Ascending aorta (tissue), 2 donors: ENCODE results near the gene COL6A2. TPM values are rescaled to one million over a fixed set of nuclear protein-coding genes. Genes with fewer than 3 reads are reported as not detected.
"Not testable (repeated sequence)": the region's sequence is repeated elsewhere in the genome, so short reads cannot be mapped to it uniquely, and the experiment has no call there.

Experiments used
- DNase-seq, 2 donors: peaks; one replicate each; pipeline ENCODE4 v3.0.0-alpha.2; 2019; ENCODE audit warnings: low spot score in 2 of 2
- H3K27ac ChIP-seq, 2 donors: fragments of 200-600 bp; sonication (generic); one replicate each; pipeline ENCODE4 v1.5.1; 2016 to 2017; ENCODE audit warnings: mild to moderate bottlenecking in 1 of 2
- H3K27me3 ChIP-seq: fragments of 200-600 bp; sonication (generic); one replicate; pipeline ENCODE4 v1.5.1; 2017
- H3K36me3 ChIP-seq, 2 donors: fragments of 200-600 bp; sonication (generic); one replicate each; pipeline ENCODE4 v1.5.1; 2016
- H3K4me1 ChIP-seq, 2 donors: fragments of 200-600 bp; sonication (generic); one replicate each; pipeline ENCODE4 v1.5.1; 2016 to 2017; ENCODE audit warnings: mild to moderate bottlenecking in 1 of 2
- H3K4me3 ChIP-seq, 2 donors: fragments of 200-600 bp; sonication (generic); one replicate each; pipeline ENCODE4 v1.5.1; 2016 to 2017; ENCODE audit warnings: mild to moderate bottlenecking in 1 of 2
- H3K9me3 ChIP-seq, 2 donors: fragments of 200-600 bp; sonication (generic); one replicate each; pipeline ENCODE4 v1.5.1; 2016
- intact Hi-C: fragments of 100-400 bp; cut with DNase I; formaldehyde crosslinking; loops from one replicate; pipeline ENCODE4 v1.15.1; 2023
- total RNA-seq: library from RNA; depleted of rRNA; stranded (reverse); fragments of >200 nt; gene quantifications from one replicate; pipeline ENCODE4 v1.1.0, GENCODE V29; 2016
- TF ChIP-seq, protein P1 (sequence below), 3 experiments: fragments of 200-600 bp in 2 of 3; fragments of 450-650 bp in 1 of 3; sonication (generic) in 2 of 3; IDR thresholded peaks; one replicate each; pipeline ENCODE4 v1.5.1; 2016 to 2019; ENCODE audit warnings: antibody characterized with exemption in 3 of 3, mild to moderate bottlenecking in 1 of 3, moderate library complexity in 1 of 3

The COL6A2 gene
- total RNA-seq, 1 donor from 2014 or later: 1,704 TPM

DNA sequence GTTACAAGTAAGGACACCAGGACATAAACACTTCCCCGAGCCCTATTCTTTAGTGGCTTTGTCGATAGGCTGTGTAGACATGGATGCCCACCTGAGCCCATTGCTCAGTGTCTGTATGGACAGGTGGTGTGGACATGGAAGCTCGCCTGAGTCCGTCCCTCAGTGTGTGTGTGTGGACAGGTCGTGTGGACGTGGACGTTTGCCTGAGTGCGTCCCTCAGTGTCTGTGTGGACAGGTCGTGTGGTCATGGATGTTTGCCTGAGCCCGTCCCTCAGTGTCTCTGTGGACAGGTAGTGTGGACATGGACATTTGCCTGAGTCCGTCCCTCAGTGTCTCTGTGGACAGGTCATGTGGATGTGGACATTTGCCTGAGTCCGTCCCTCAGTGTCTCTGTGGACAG is 38.7 kb upstream of the COL6A2 start:
- TF ChIP-seq, protein P1, sequence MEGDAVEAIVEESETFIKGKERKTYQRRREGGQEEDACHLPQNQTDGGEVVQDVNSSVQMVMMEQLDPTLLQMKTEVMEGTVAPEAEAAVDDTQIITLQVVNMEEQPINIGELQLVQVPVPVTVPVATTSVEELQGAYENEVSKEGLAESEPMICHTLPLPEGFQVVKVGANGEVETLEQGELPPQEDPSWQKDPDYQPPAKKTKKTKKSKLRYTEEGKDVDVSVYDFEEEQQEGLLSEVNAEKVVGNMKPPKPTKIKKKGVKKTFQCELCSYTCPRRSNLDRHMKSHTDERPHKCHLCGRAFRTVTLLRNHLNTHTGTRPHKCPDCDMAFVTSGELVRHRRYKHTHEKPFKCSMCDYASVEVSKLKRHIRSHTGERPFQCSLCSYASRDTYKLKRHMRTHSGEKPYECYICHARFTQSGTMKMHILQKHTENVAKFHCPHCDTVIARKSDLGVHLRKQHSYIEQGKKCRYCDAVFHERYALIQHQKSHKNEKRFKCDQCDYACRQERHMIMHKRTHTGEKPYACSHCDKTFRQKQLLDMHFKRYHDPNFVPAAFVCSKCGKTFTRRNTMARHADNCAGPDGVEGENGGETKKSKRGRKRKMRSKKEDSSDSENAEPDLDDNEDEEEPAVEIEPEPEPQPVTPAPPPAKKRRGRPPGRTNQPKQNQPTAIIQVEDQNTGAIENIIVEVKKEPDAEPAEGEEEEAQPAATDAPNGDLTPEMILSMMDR (IDR thresholded peaks at IDR 0.05): no peak
- Histone ChIP-seq H3K4me1 (peaks cover 36 to 49% of the 10 kb centered on the region in 2 donors), H3K27ac (peak overlapping the region; percentile 94 to 99), H3K9me3 (no peaks in the 10 kb centered on the region), H3K36me3 (no peaks in the 10 kb centered on the region), H3K4me3 (no peak overlapping the region), H3K27me3 (no peaks in the 10 kb centered on the region)
- peak in 1 of 2 donors; percentile 54 for DNase-seq
- intact Hi-C loops: no loop called here

DNA sequence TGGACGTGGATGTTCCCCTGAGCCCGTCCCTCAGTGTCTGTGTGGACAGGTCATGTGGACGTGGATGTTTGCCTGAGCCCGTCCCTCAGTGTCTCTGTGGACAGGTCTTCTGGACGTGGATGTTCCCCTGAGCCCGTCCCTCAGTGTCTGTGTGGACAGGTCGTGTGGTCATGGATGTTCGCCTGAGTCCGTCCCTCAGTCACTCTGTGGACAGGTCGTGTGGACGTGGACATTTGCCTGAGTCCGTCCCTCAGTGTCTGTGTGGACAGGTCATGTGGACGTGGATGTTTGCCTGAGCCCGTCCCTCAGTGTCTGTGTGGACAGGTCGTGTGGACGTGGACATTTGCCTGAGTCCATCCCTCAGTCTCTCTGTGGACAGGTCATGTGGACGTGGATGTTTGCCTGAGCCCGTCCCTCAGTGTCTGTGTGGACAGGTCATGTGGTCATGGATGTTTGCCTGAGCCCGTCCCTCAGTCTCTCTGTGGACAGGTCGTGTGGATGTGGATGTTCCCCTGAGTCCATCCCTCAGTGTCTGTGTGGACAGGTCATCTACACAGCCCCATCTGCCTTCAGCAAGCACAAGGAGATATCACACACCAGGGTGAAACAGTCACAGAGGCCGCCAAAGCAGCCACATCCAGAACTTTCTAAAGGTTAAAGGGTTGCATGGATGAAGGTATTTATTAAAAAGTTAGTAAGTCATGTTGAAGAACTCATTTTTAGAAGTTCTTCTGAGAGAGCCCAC is 38.0 kb upstream of the COL6A2 start:
- H3K4me3 ChIP-seq, intact Hi-C loops, H3K36me3 ChIP-seq, H3K27me3 ChIP-seq, H3K9me3 ChIP-seq: not testable (repeated sequence)
- Histone ChIP-seq H3K27ac (peak overlapping the region; percentile 94 to 99), H3K4me1 (peaks cover 36 to 45% of the 10 kb centered on the region in 2 donors)
- peak in 1 of 2 donors; percentile 49 for DNase-seq

DNA sequence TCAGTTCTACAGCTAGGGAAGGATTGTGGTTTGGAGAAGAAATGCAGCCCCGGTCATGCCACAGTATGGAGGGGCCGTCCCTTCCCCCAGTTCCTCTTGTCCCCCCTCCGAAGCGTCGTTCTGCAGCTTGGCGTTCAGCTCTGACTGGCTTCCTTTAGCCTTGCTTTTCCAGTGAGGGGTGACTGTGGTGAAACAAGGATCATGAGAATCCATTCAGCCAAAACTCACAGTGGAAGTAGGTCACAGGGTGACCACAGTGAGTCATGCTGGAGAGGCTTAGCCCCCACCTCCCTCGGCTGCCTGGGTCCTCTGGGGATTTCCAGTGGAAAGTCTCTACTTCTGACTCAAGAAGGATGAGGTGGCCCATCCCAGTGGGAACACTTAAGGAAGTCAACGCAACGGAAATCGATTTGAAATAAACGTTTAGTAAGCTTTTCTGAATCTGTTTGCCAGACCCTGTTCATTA is 37.3 kb upstream of the COL6A2 start:
- Histone ChIP-seq H3K9me3 (no peaks in the 10 kb centered on the region), H3K27ac (peak overlapping the region; percentile 94 to 99)
- DNase-seq: peak; percentile 70 to 96

DNA sequence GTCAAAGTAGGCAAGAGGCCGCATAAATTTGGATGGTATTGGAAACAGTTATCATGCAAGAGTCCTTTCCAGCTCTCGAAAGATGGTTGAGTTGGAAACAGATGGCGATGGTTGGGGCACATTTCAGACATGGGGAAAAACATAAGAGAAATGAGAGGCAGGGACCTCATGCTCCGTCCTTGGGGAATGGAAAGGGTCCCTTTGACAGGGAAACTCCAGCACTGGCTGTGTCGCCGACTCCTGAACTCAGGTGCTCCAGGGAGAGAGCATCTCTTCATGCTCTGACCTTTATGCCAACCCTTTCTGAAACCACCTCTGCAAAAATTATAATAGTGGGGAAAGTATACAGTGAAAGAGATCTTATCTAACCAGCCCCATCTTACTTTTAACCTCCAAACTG is 36.8 kb upstream of the COL6A2 start:
- TF ChIP-seq, protein P1 (IDR thresholded peaks at IDR 0.05): no peak
- no peak for DNase-seq
- intact Hi-C loops: loop anchor here (1.0 kb wide), 1 partner anchor 31 kb away; no protein-coding TSS in a partner anchor

More for the DNA sequence above, 37.3 kb upstream of the COL6A2 start:
- TF ChIP-seq, protein P1 (IDR thresholded peaks at IDR 0.05): no peak
- Histone ChIP-seq H3K27me3 (no peaks in the 10 kb centered on the region), H3K4me1 (peaks cover 29 to 45% of the 10 kb centered on the region in 2 donors), H3K36me3 (no peaks in the 10 kb centered on the region), H3K4me3 (no peak overlapping the region)
- intact Hi-C loops: loop anchor here (1.0 kb wide), 1 partner anchor 32 kb away; no protein-coding TSS in a partner anchor

GRCh38 chr21:46061518-46061917 is 36.4 kb upstream of the COL6A2 start:
- peak in 1 of 2 donors; percentile 35 for DNase-seq
- Histone ChIP-seq H3K36me3 (no peaks in the 10 kb centered on the region), H3K27me3 (no peaks in the 10 kb centered on the region), H3K4me3 (no peak overlapping the region), H3K9me3 (no peaks in the 10 kb centered on the region), H3K4me1 (peaks cover 30 to 47% of the 10 kb centered on the region in 2 donors), H3K27ac (peak overlapping the region; percentile 92 to 94)
- intact Hi-C loops: loop anchor here (1.0 kb wide), 1 partner anchor 31 kb away; no protein-coding TSS in a partner anchor
- TF ChIP-seq, protein P1 (IDR thresholded peaks at IDR 0.05): no peak

More for the DNA sequence above, 36.8 kb upstream of the COL6A2 start:
- Histone ChIP-seq H3K36me3 (no peaks in the 10 kb centered on the region), H3K27me3 (no peaks in the 10 kb centered on the region), H3K9me3 (no peaks in the 10 kb centered on the region), H3K27ac (peak overlapping the region; percentile 92 to 94), H3K4me1 (peaks cover 26 to 45% of the 10 kb centered on the region in 2 donors), H3K4me3 (no peak overlapping the region)

DNA sequence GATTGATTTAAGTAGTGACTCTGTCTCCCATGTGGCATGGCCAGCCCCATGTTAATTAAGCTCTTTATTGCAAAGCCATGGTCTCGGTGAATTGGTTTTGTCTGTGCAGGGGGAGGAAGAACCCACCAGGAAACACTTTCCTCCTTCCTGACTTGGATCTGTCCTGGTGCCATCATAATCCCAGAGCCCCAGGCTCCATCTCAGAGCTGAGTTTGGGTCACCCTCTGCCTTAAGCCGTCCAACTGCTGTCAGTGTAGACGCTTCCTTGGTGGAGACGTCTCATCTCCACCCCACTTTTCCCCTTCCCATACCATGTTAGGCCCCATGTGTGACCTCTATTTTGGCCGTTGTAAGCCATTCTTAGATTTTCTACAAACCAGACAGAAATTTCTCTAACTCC is 36.0 kb upstream of the COL6A2 start:
- Histone ChIP-seq H3K4me3 (no peak overlapping the region), H3K4me1 (peaks cover 31 to 48% of the 10 kb centered on the region in 2 donors), H3K27me3 (no peaks in the 10 kb centered on the region), H3K27ac (peak overlapping the region; percentile 92 to 94), H3K36me3 (no peaks in the 10 kb centered on the region), H3K9me3 (no peaks in the 10 kb centered on the region)
- TF ChIP-seq, protein P1 (IDR thresholded peaks at IDR 0.05): no peak
- peak in 1 of 2 donors; percentile 34 for DNase-seq
- intact Hi-C loops: loop anchor here (1.0 kb wide), 1 partner anchor 30 kb away; no protein-coding TSS in a partner anchor
